HL-60 (cell line): ENCODE data around the gene NPHS1.

Experiments
- CTCF ChIP-seq: IDR thresholded peaks from one replicate; pipeline ENCODE4 v1.5.1; 2011; ENCODE audit warnings: low read length, control low read depth, inconsistent platforms; ENCODE audit not compliant: insufficient read depth
- GABPA ChIP-seq: IDR thresholded peaks from 2 replicates; pipeline ENCODE4 v1.6.1; 2012; ENCODE audit warnings: low read depth
- POLR2AphosphoS5 ChIP-seq: IDR thresholded peaks from 2 replicates; pipeline ENCODE4 v1.6.1; 2012; ENCODE audit warnings: low read depth
- REST ChIP-seq: IDR thresholded peaks from 2 replicates; pipeline ENCODE4 v1.6.1; 2012; ENCODE audit warnings: low read depth; ENCODE audit not compliant: insufficient replicate concordance

GRCh38 chr19:35844482-35845214, 7.7 kb downstream of the NPHS1 start:
- TF ChIP-seq CTCF (no peak), GABPA (no peak), POLR2AphosphoS5 (no peak), REST (no peak)
